ENCODE results near the gene NRG2.

DNA sequence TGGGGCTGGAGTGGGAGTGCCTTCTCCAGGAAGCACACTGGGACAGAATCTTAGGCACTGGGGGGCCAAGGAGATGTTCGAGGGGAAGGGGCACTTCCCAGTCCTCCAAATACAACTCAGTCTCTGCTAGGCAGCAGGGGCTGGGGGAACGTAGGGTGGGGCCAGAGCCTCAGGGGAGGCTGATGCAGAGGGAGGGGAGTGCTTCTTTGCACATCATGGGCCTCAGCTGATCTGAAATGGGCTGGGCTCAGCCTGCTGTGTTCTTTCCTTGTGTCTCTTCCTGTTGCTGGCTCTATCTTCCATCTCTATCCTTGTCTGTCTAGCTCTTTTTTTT, 231.9 kb downstream of the NRG2 start:
- no peak for TF ChIP-seq GLIS3 (CRISPR knock-in tag; IDR thresholded peaks at IDR 0.05)
- TF ChIP-seq BACH2 (CRISPR knock-in tag; IDR thresholded peaks at IDR 0.05; ENCODE audit: borderline replicate concordance) = no peak
- TF ChIP-seq ZFP30 (CRISPR knock-in tag; IDR thresholded peaks at IDR 0.05) = no peak
- TF ChIP-seq SNAI2 (CRISPR knock-in tag; IDR thresholded peaks at IDR 0.05) = no peak
